CMK (cell line): ENCODE measurements around the gene EEF1A2.
"Not testable (repeated sequence)": the region's sequence is repeated elsewhere in the genome, so short reads cannot be mapped to it uniquely, and the experiment has no call there.

Experiments used
- DNase-seq: peaks from one replicate; pipeline ENCODE4 v3.0.0-alpha.2; 2010; ENCODE audit warnings: low read depth

Gene EEF1A2

DNA sequence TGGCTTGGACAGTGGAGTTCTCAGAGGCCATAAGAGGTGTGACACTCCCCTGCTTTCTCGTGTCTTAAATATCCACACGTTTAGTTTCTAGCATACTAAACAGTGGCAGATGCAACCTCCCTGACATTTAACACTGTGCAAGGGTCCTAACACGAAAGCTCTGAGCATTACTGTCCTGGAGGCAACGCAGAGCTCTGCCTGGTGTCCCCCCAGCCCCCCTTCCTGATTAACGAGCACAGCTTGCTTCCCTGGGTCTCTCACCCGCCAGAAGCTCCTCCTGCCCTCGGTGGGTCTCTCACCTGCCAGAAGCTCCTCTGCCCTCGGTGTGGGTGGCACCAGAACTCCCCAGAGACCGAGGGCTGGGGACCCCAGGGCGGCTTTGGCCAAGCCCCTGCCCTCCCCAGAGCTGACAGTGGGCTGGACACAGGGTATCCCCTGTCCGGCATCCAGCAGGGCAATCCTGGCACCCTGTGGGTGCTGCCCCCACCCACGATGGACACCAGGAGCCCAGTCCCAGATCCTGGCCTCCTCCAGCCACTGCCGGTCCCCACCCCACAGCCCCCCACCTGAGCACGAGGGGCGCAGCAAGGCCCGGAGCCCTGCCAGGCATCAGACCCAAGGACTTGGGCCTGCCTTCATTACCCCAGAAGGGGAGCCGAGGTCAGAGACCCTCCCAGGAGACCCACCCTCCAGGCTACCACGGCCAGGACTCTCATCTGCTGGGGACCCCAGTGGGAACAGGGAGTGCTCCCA, 14.1 kb downstream of the EEF1A2 start:
- DNase-seq = no peak

- no peak for DNase-seq
Measured at GRCh38 chr20:63484236-63484635, 14.6 kb downstream of the EEF1A2 start.

DNA sequence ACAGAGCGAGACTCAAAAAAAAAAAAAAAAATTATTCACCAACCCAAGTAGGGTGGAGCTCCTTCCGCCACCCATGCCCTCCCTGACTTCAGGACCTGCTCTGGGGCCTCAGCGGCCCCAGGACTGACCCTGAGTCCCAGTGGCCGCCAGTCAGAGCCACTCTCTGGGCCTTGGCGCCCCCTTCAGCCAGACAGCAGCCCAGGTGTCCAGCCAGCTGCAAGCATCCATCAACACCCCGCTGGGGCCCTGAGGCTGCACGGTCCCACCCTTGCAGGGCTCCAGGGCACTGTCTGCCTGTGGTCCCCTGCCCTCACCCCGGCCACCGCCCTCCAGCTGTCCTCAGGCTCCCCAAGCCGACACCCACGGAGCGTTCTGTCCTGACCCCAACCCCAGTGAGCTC, 15.0 kb downstream of the EEF1A2 start:
- DNase-seq = no peak

DNA sequence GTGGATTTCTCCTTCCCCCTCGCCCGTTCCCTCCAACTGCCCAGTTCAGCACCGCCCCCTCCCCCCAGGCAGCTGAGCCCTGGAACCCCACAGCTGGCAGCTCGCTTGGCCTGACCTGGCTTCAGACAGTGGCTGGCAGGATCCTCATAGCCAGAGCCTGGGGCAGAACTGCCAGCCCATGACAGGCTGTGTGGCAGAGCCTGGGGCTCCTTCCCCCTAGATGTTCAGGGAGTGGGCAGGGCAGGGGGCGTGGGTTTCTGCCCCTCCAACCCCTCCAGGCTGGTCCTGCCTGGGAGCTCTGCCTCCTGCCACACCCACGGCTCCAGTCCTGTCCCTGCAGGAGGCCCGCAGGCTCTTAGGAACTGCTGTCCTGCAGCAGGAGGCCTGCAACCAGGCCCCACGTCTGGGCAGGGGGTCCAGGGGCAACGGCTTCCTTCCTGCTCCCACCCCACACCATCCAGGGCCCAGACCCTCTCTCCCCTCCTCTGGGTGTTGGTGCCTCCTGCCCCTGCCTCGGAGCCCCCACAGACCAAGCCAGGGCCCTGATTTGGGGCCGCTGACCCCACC, 16.8 kb downstream of the EEF1A2 start:
- no peak for DNase-seq

DNA sequence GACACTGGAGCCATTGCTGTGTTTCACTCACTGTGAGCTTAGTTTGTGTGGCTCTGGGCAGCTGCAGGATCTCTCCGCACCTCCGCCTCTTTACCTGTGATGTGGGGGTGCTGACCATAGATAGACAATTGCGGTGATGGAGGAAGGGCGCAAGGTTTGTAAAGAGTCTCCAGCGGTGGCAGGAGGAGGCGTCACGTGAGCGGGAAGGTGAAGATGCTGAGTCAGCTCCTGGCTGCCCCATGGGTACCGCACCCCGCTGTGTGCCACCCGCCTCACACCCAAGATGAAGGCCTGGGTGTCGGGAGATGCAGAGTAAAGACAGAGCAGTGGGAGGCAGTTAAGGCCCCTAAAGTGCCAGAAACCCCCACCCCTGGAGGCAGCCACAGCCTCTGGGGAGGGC, 17.4 kb downstream of the EEF1A2 start:
- no peak for DNase-seq

GRCh38 chr20:63479695-63480419, 19.0 kb downstream of the EEF1A2 start:
- DNase-seq = not testable (repeated sequence)

DNA sequence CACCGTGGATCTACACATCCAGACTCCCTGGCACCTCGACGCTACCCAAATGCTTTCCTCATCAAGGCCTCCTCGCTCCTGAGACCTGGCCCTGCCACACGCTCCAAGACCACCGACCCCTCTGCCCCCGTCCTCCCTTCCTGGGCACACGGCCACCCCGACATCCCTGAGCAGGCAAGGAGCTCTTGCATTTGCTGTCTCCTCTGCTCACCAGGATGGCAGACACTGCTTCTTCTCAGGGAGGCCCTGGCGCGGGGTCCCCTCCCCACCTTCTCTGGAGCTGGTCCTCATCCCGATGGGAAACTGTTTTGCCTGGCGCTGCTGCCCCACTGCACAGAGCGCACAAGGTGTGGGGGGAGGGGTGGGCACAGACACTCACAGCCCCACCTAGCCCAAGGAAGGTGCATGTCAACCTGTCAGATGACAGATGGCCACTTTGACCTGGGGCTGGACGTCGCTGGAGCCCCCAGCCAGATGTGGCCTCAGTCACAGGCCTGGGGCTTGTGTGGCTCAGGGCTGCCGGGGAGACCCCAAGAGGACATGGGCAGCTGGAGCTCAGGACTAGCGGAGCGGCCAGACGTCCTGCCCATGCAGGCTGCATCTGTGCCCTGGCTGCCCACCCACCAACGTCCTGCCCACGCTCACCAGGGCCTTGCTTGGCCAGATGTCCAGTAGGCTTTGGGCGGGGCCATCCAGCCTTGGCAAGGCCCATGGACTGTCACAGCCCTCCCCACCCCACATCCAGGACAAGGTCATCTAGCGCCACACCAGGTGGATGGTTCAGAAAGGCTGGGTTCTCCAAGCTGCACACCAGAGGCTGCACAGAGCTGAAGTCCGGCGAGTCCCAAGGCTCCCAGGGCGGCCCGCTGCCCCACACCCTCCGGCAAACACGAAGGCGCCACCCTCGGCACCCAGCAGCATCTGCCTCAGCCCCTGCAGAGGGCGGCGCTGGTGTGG, 20.3 kb downstream of the EEF1A2 start:
- DNase-seq = no peak

DNA sequence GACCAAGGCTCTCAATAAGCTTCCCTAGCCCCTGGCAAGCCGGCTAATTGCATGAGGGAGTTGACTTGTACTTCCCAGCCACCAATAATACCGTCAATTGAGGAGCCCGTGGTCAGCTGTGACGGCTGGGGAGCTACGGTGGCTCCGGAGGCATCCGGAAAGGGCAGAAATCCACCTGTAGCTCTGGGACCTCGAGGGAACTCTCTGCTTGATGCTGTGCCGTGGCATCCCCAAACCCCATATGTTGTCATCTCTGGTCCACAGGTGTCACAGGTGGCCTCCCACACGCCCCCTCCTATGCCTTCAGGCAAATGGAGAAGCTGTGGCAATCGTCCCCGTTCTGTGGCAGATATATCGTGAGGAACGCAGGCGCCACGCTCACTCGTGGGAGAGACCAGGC, 20.9 kb downstream of the EEF1A2 start:
- no peak for DNase-seq

DNA sequence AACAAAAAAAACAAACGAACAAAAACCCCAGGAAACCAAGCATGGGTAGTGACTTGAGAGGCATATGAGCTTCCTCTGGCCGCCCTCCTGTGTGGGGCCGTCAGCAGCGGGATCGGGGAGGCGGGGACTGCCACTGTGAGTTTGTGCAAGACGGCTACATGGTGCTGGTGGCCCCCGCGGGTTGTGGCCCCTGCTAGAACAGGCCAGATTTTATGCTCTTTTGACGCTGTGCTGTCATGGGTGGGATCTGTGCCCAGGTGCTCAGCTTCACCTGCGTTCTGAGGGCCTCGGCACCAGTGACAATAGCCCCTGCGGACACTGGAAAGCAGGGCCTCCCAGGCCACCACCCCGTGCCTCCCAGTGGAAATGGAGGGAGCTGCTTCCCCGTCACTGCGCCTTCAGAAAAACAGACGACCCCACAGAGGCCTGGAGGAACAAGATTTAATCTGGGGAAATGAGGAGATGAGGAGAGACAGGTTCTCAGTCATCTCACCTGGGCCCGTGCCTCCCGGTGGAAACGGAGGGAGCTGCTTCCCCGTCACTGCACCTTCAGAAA, 21.7 kb downstream of the EEF1A2 start:
- no peak for DNase-seq

DNA sequence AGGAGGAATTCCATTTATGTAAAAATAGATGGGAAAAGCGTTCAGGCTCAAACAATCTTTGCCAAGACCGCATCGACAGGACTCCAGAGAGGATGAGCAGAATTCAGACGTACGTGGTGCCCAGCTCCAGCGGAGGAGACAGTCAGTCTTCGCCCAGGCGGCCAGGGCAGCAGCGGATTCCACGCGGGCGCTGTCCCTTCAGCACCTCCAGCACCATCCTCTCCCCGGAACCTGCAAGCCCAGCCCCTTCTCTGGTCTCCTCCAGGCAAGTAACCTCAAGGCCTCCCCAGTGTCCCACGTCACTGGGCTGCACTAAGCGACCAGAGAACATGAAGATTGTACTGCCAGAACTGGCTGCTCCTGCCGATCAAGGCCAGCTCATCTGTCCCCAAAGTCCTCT, 23.7 kb downstream of the EEF1A2 start:
- DNase-seq = no peak

GRCh38 chr20:63473555-63474449, 25.1 kb downstream of the EEF1A2 start:
- no peak for DNase-seq

GRCh38 chr20:63472862-63473390, 26.0 kb downstream of the EEF1A2 start:
- DNase-seq = no peak

DNA sequence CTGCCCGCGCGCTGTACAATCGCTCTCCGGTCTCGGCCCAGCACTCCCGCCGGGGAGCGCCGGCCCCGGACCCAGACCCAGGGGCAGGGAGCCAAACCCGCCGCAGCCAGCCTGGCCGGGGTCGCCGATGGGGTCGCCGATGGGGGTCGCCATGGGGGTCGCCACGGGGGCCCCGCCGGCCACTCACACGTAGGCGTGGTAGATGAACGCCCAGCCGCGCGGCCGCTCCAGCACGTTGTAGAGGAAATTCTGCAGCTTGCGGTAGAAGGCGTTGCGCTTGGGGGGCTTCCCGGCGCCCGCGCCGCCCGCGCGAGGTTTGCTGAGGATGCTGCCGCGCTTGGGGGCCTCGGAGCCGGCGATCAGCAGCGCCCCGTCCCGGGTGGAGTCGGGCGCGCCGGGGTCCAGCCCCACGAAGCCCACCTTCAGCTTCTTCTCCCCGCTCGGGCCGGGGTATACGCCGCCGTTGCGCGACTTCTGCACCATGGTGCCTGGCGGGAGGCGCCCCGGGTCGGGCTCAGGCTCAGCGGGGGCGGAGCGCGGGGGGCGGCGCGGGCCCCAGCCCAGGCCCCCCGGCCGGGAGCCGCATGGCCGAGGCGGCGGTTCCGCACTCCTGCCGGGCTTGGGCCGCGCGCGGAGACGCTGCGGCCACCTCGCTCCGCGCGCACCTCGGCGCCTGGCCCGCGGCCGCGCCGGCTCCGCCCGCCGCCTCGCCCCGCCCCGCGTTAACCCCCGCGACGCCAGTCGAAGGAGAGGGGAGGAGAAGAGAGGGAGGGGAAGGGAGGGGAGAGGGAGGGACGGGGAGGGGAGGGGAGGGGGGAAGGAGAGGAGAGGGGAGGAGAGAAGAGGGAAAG, 26.7 kb downstream of the EEF1A2 start, which contains the start of gene KCNQ2:
Gene KCNQ2, minus strand, starts transcription at position 675 of the 851 bp plus-strand sequence. Its CDS starts 192 bp downstream, at position 483.
- no peak for DNase-seq

GRCh38 chr20:63471717-63471980, 27.2 kb downstream of the EEF1A2 start:
- no peak for DNase-seq

DNA sequence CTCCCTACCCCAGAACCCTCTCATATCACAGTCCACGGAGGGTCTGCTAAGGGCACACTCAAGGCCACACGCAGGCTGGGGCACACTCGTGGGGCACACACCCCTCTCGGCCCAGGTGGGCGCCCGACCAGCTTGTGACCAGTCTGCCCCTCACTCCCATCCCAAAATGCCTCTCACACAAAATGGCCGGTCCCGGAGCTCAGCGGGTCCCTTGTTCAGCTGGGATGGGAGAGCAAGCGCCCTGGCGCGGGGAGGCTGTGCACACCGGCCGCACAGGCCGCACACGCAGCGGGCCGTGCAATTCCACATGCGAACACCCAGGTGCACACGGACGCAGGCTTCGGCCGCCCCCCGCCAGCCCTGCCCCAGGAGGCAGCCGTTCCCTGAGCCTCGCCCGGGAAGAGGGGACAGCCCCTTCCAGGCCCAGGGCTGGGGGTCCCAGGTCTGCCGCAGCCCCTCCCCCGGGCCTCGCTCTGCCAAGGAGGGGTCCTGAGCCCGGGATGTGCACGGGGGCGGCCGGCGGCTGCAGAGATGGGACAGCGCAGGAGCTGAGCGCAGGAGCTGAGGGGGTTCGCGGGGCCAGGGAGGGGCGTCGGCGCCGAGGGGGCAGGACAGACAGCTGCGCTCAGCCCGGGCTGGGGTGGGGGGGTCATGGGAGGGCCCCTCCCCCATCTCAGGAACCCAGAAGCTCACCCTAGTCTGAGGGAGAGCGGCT, 27.7 kb downstream of the EEF1A2 start:
- DNase-seq = no peak

GRCh38 chr20:63470410-63470809, 28.5 kb downstream of the EEF1A2 start:
- no peak for DNase-seq

DNA sequence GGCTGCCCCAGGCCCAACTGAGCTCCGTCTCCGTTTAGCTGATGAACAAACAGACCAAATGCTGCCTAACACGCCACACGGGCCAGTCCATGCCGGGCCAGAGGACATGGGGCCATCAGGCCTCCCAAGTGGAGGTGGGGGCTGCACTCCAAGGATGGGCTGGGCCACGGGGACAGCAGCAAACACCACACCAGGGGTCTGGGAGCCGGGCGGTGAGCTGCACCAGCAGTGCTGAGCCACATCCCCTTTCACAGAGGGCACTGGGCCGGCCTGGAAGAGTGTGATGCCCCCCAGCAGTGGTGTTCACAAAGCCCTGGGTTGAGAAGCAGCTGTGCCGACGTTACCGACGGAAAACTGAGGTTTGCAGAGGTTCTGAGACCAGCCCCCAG, 29.2 kb downstream of the EEF1A2 start:
- no peak for DNase-seq

- no peak for DNase-seq
Measured at GRCh38 chr20:63469019-63469712, 29.7 kb downstream of the EEF1A2 start.
